Activated CD4-positive, alpha-beta T cell treated with anti-CD3 and anti-CD28 coated beads, Interleukin-2, amount 50 U/mL, for 1 hour (primary cell): ENCODE results near the gene GSTCD.
"Not testable (repeated sequence)": the region's sequence is repeated elsewhere in the genome, so short reads cannot be mapped to it uniquely, and the experiment has no call there.

Experiments used
- DNase-seq: peaks from one replicate; pipeline ENCODE4 v3.0.0-alpha.2; 2020

The GSTCD gene

GRCh38 chr4:105715692-105716278 lies 7.2 kb downstream of the GSTCD start:
- no peak for DNase-seq

GRCh38 chr4:105719204-105719603 lies 10.6 kb downstream of the GSTCD start:
- no peak for DNase-seq

DNA sequence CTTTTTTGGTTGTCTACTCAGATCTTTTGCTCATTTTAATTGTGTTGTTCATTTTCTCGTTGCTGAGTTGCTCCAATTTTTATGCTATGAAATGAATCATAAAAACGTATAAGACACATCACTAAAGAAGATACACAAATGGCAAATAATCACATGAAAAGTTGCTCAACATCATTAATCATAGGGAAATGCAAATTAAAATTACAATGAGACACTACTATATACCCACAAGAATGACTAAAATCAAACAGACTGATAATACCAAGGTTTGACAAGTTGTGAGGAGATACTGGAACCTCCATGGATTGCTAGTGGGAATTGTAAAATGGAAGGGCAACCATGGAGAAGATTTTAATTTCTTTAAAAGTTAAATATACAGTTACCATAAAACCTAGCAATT lies 17.0 kb downstream of the GSTCD start:
- DNase-seq: no peak

DNA sequence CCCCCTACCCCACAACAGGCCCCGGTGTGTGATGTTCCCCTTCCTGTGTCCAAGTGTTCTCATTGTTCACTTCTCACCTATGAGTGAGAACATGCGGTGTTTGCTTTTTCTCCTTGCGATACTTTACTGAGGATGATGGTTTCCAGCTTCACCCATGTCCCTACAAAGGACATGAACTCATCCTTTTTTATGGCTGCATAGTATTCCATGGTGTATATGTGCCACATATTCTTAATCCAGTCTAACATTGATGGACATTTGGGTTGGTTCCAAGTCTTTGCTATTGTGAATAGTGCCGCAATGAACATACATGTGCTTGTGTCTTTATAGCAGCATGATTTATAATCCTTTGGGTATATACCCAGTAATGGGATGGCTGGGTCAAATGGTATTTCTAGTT lies 21.3 kb downstream of the GSTCD start:
- DNase-seq: not testable (repeated sequence)

DNA sequence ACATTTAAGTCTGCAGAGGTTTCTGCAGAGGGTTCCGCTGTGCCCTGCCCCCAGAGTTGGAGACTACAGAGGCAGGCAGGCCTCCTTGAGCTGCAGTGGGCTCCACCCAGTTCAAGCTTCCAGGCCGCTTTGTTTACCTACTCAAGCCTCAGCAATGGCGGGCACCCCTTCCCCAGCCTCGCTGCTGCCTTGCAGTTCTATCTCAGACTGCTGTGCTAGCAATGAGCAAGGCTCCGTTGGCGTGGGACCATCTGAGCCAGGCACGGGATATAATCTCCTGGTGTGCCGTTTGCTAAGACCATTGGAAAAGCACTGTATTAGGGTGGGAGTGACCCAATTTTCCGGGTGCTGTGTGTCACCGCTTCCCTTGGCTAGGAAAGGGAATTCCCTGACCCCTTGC lies 26.6 kb downstream of the GSTCD start:
- not testable (repeated sequence) for DNase-seq

DNA sequence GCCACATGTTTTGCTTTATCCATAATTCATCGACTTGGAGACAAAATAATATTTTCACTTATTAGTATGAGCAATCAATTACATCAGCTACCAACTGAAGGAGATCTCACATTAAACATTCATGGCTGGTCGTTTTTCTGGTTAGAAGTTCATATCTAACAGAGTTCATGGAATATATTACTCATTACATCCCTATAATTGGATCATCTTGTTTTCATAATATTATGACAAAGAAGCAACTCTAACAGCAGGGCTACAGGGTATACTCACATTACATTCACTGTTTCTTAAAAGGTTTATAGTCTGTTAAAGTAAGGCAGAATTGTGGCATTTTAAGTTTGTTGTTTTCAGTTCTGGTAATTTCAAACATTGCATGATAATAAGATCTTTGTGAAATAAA lies 33.0 kb downstream of the GSTCD start:
- DNase-seq: no peak

GRCh38 chr4:105748222-105748621 lies 39.6 kb downstream of the GSTCD start:
- no peak for DNase-seq

- no peak for DNase-seq
Observed at GRCh38 chr4:105751718-105752299, 43.2 kb downstream of the GSTCD start.

DNA sequence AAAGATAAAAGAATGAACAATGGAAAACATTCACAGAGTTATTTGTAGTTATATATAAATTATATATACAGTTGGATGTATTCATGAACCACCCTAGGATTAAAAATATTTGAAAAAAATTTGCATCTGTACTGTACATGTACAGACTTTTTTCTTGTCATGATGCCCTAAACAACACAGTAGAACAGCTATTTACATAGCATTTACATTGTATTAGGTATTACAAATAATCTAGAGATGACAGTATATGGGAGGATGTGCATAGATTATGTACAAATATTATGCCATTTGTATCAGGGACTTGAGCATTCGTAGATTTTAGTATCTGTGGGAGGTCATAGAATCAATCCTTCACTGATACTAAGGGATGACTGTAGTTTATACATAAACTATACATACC lies 44.8 kb downstream of the GSTCD start:
- DNase-seq: no peak

- DNase-seq: no peak
Observed at GRCh38 chr4:105755375-105755774, 46.8 kb downstream of the GSTCD start.

DNA sequence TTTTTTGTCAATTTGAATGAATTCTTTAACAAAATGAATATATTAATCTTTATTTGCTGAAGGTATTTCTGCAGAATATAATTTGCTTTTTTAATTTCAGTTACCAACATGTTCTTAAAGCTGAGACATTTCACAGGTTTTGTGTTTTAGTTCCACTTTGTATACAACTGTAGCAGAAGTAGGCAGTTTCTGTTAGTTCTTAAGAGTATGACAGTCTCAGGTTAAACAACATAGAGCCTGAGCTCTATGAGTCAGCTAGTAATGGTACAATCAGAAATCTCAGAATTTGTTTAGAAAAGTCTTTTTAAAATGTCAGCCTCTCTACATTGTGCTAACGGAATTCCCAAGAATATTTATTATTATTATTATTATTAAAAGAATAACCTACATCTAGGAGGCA lies 50.4 kb downstream of the GSTCD start:
- DNase-seq: no peak

DNA sequence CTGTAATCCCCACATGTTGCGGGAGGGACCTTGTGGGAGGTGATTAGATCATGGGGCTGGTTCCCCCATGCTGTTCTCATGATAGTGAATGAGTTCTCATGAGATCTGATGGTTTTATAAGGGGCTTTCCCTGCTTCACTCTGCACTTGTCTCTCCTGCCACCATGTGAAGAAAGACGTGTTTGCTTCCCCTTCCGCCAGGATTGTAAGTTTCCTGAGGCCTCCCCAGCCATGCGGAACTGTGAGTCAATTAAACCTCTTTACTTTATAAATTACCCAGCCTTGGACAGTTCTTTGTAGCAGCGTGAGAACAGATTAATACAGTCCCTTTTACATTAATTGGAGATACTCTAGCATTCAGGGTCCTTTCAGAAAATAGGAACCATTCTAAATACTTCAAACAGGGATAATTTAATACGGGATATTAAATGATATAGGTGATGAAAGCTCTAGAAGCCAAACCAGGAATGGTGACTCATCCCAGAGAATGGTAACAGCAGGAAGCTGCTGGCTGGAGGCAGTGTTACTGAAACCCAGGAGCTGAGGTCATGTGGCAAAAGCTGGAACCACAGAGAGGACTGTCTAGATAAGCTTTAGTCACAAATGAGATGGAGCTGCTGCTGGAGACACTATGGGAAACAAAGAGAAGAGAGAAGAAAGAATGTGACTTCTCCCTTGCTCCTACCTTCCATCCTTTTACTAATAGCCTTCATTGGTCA lies 57.3 kb downstream of the GSTCD start:
- no peak for DNase-seq

GRCh38 chr4:105767579-105767978 lies 59.0 kb downstream of the GSTCD start:
- DNase-seq: no peak

GRCh38 chr4:105770524-105770923 lies 61.9 kb downstream of the GSTCD start:
- not testable (repeated sequence) for DNase-seq

GRCh38 chr4:105772065-105772464 lies 63.5 kb downstream of the GSTCD start:
- DNase-seq: not testable (repeated sequence)

DNA sequence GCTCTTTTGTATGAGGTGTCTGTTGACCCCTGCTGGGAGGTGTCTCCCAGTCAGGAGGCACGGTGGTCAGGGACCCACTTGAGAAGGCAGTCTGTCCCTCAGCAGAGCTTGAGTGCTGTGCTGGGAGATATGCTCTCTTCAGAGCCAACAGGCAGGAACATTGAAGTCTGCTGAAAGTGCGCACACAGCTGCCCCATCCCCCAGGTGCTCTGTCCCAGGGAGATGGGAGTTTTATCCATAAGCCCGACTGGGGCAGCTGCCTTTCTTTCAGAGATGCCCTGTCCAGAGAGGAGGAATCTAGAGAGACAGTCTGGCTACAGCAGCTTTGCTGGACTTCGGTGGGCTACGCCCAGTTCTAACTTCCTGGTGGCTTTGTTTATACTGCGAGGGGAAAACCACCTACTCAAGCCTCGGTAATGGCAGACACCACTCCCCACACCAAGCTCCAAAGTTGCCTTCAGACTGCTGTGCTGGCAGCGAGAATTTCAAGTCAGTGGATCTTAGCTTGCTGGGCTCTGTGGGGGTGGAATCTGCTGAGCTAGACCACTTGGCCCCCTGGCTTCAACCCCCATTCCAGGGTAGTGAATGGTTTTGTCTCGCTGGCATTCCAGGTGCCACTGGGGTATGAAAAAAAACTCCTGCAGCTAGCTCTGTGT lies 67.3 kb downstream of the GSTCD start:
- DNase-seq: not testable (repeated sequence)

DNA sequence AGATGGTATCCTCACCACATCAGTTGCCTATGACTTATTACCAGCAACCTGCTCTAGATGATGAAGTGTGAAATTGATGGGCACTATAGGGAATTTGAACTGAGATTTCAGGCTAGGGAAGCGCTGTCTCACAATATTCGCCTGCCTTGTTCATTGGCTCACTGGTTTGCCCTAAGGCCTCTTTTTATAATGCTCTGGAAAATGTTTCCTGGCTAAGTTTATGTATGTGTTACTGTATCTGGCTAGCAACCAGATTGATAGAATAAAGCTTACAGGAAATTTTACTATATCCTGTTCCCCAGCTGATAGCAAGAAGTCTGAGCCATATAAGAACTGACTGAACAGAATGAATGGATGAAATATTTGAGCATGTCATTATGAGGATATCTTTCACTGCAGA lies 71.6 kb downstream of the GSTCD start:
- no peak for DNase-seq

DNA sequence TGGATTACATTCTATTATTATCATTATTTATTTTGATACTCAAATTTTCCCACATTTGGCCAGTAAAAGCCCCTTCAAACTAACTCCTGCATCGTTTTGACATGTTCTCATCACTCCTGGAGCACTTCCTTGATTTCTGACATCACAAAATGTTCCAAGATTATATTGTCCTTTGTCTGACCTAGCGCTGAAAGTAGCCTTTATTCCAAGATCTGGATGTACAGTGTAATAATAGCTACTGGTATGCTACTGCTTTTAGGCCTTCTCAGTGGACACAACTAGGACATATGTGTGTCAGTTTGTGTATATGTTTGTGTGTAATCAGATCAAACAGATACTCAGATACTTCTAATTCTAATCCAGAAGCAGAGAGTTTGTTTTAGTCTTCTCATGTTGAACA lies 76.2 kb downstream of the GSTCD start:
- no peak for DNase-seq

- DNase-seq: no peak
Observed at GRCh38 chr4:105785792-105786191, 77.2 kb downstream of the GSTCD start.

DNA sequence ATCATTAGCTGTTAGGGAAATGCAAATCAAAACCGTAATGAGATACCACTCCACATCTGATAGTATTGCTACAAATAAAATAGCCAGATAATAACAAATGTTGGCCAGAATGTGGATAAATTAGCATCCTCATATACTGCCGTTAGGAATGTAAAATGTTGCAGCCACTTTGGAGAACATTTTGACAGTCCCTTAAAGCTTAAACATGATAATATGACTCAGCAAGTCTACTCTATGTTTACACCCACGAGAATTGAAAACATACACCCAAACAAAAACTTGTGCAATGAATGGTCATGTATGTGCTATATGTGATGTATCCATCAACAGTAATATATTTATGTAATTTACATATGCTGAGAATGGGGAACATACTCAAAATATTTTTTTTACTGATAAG lies 78.2 kb downstream of the GSTCD start:
- no peak for DNase-seq

- DNase-seq: no peak
Observed at GRCh38 chr4:105797225-105797624, 88.6 kb downstream of the GSTCD start.

DNA sequence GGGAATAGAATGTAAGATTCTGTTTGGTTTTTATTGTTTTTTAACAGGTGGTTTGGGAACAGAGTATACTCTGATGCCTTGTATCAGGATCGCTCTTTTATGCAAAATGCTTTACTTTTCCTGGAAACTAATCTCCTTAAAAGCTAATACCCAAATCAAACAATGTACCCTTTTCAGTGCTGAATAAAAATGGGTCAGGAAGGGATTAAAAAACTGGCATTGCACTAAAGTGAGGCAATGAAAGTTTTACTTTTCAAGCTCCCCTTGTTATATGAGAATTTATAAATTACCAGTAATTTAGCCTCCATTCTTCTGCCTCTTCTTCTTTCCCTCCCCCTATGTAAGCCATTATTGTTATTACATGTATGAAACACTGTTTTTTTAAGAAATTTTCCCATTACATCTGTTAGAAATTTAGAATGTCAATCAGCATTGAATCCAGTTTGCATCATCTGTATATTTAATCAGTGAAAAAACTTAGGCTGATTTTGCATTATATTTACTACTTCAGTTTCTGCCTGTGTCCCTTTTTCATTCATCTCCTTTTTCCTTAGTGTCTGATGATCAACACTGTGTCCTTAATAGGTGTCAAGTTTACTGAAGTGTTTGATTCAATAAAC lies 97.0 kb downstream of the GSTCD start:
- DNase-seq: no peak

- DNase-seq: no peak
Observed at GRCh38 chr4:105807496-105807895, 98.9 kb downstream of the GSTCD start.
